NCI-H526 treated with DMSO at 0.1 percent for 48 hours (cell line): ENCODE measurements around the gene SOST.

Experiments used
- DNase-seq: peaks from one replicate; lab custom pipeline; 2025; lab: John Stamatoyannopoulos, UW

The SOST gene

GRCh38 chr17:43774304-43775250 lies 16.0 kb upstream of the SOST start:
- DNase-seq = no peak

GRCh38 chr17:43772877-43773648 lies 14.5 kb upstream of the SOST start:
- DNase-seq = no peak

- no peak for DNase-seq
Observed at GRCh38 chr17:43771463-43771862, 12.9 kb upstream of the SOST start.

- DNase-seq = no peak
Observed at GRCh38 chr17:43770957-43771356, 12.4 kb upstream of the SOST start.

- DNase-seq = no peak
Observed at GRCh38 chr17:43769859-43770258, 11.3 kb upstream of the SOST start.

- DNase-seq = no peak
Observed at GRCh38 chr17:43769426-43769825, 10.8 kb upstream of the SOST start.

GRCh38 chr17:43768943-43769342 lies 10.4 kb upstream of the SOST start:
- no peak for DNase-seq

- DNase-seq = no peak
Observed at GRCh38 chr17:43768382-43768781, 9.8 kb upstream of the SOST start.

- no peak for DNase-seq
Observed at GRCh38 chr17:43767713-43768059, 9.1 kb upstream of the SOST start.

- no peak for DNase-seq
Observed at GRCh38 chr17:43767053-43767712, 8.6 kb upstream of the SOST start.

- DNase-seq = no peak
Observed at GRCh38 chr17:43766413-43767052, 7.9 kb upstream of the SOST start.

- DNase-seq = peak; percentile 69
Observed at GRCh38 chr17:43760254-43760852, 1.8 kb upstream of the SOST start.

- DNase-seq = no peak
Observed at GRCh38 chr17:43759836-43760235, 1.2 kb upstream of the SOST start.

GRCh38 chr17:43758086-43758485 lies 505 bp downstream of the SOST start:
- DNase-seq = no peak

GRCh38 chr17:43757171-43757660 lies 1.4 kb downstream of the SOST start:
- DNase-seq = no peak

GRCh38 chr17:43756201-43756600 lies 2.4 kb downstream of the SOST start:
- DNase-seq = no peak

GRCh38 chr17:43755389-43755875 lies 3.2 kb downstream of the SOST start:
- DNase-seq = no peak

GRCh38 chr17:43754947-43755346 lies 3.6 kb downstream of the SOST start:
- no peak for DNase-seq

GRCh38 chr17:43753493-43754129 lies 5.0 kb downstream of the SOST start:
- DNase-seq = no peak

- DNase-seq = no peak
Observed at GRCh38 chr17:43750153-43750552, 8.4 kb downstream of the SOST start.

- no peak for DNase-seq
Observed at GRCh38 chr17:43745541-43745940, 13.1 kb downstream of the SOST start.
